Cerebellar cortex (tissue), 1 donor: ENCODE measurements around the gene QSOX1.
"Not testable (repeated sequence)": the region's sequence is repeated elsewhere in the genome, so short reads cannot be mapped to it uniquely, and the experiment has no call there.

Experiments
- DNase-seq: peaks from one replicate; pipeline ENCODE4 v3.0.0-alpha.2; 2015; ENCODE audit warnings: low spot score

QSOX1 gene

GRCh38 chr1:180188684-180189175 lies 34.1 kb downstream of the QSOX1 start:
- no peak for DNase-seq

GRCh38 chr1:180190091-180190490 lies 35.4 kb downstream of the QSOX1 start:
- DNase-seq: no peak

- DNase-seq: no peak
Measured at GRCh38 chr1:180192172-180192571, 37.5 kb downstream of the QSOX1 start.

- DNase-seq: no peak
Measured at GRCh38 chr1:180193141-180194047, 38.7 kb downstream of the QSOX1 start.

- no peak for DNase-seq
Measured at GRCh38 chr1:180194048-180194425, 39.4 kb downstream of the QSOX1 start.

GRCh38 chr1:180194546-180195207 lies 40.0 kb downstream of the QSOX1 start:
- no peak for DNase-seq

- DNase-seq: no peak
Measured at GRCh38 chr1:180195401-180195800, 40.7 kb downstream of the QSOX1 start.

- DNase-seq: no peak
Measured at GRCh38 chr1:180195916-180196315, 41.2 kb downstream of the QSOX1 start.

- no peak for DNase-seq
Measured at GRCh38 chr1:180196436-180197003, 41.9 kb downstream of the QSOX1 start.

- no peak for DNase-seq
Measured at GRCh38 chr1:180197231-180197630, 42.6 kb downstream of the QSOX1 start.

GRCh38 chr1:180198196-180198595 lies 43.5 kb downstream of the QSOX1 start:
- no peak for DNase-seq

- no peak for DNase-seq
Measured at GRCh38 chr1:180198611-180199010, 43.9 kb downstream of the QSOX1 start.

GRCh38 chr1:180199018-180199417 lies 44.3 kb downstream of the QSOX1 start:
- no peak for DNase-seq

- no peak for DNase-seq
Measured at GRCh38 chr1:180201451-180202200, 47.0 kb downstream of the QSOX1 start.

- DNase-seq: not testable (repeated sequence)
Measured at GRCh38 chr1:180202588-180202987, 47.9 kb downstream of the QSOX1 start.

GRCh38 chr1:180204231-180204630 lies 49.6 kb downstream of the QSOX1 start:
- DNase-seq: no peak

- DNase-seq: no peak
Measured at GRCh38 chr1:180206581-180206980, 51.9 kb downstream of the QSOX1 start.

- no peak for DNase-seq
Measured at GRCh38 chr1:180208264-180208663, 53.6 kb downstream of the QSOX1 start.

GRCh38 chr1:180210008-180210620 lies 55.4 kb downstream of the QSOX1 start:
- no peak for DNase-seq

- DNase-seq: no peak
Measured at GRCh38 chr1:180211156-180211859, 56.6 kb downstream of the QSOX1 start.

GRCh38 chr1:180211860-180212229 lies 57.2 kb downstream of the QSOX1 start:
- DNase-seq: no peak
